Upper lobe of left lung (tissue), 6 donors: ENCODE results near the gene SLCO1C1. TPM values are rescaled to one million over a fixed set of nuclear protein-coding genes. Genes with fewer than 3 reads are reported as not detected.

Source experiments
- ATAC-seq, 2 donors: fragments of 200-7000 bp; cut with Tn5 transposase; one replicate each; pipeline ENCODE4 v1.9.1; 2022; ENCODE audit warnings: mild to moderate bottlenecking in 2 of 2, moderate library complexity in 2 of 2; ENCODE audit not compliant: low FRiP score in 2 of 2
- DNase-seq, 2 donors: peaks; one replicate each; pipeline ENCODE4 v3.0.0-alpha.2; 2019 to 2020
- H3K27ac ChIP-seq, 4 donors: fragments of 200-600 bp; sonication (generic); one replicate each; pipeline ENCODE4 v1.5.1; 2016 to 2019
- H3K27me3 ChIP-seq, 4 donors: fragments of 200-600 bp; sonication (generic); one replicate each; pipeline ENCODE4 v1.5.1; 2017 to 2019
- H3K36me3 ChIP-seq, 4 donors: fragments of 200-600 bp; sonication (generic); one replicate each; pipeline ENCODE4 v1.5.1; 2016 to 2019
- H3K4me1 ChIP-seq, 4 donors: fragments of 200-600 bp; sonication (generic); one replicate each; pipeline ENCODE4 v1.5.1; 2018 to 2019
- H3K4me3 ChIP-seq, 4 donors: fragments of 200-600 bp; sonication (generic); one replicate each; pipeline ENCODE4 v1.5.1; 2017 to 2019; ENCODE audit warnings: mild to moderate bottlenecking in 2 of 4, moderate library complexity in 1 of 4
- H3K9me3 ChIP-seq, 4 donors: fragments of 200-600 bp; sonication (generic); one replicate each; pipeline ENCODE4 v1.5.1; 2018 to 2019
- EP300 ChIP-seq, 4 donors: sonication (generic); formaldehyde crosslinking; IDR thresholded peaks; one replicate each; pipeline ENCODE4 v1.5.1; 2017; ENCODE audit warnings: antibody characterized with exemption in 4 of 4, control low read depth in 2 of 4
- POLR2A ChIP-seq, 4 donors: fragments of 450-650 bp; IDR thresholded peaks; one replicate each; pipeline ENCODE4 v1.5.1; 2016 to 2017; ENCODE audit warnings: antibody characterized with exemption in 4 of 4, mild to moderate bottlenecking in 2 of 4
- POLR2AphosphoS5 ChIP-seq, 2 donors: sonication (generic); formaldehyde crosslinking; IDR thresholded peaks; one replicate each; pipeline ENCODE4 v1.5.1; 2017; ENCODE audit warnings: antibody characterized with exemption in 2 of 2
- WGBS, 2 donors: methylation state at CpG; one replicate each; pipeline ENCODE4 v1.1.5; 2017 to 2018; 5-methylcytosine and 5-hydroxymethylcytosine counted together
- total RNA-seq, 6 donors: library from RNA; depleted of rRNA in 4 of 6; stranded (reverse); fragments of >200 nt in 4 of 6; gene quantifications; one replicate each; pipeline versions ENCODE4 v1.1.0 to v1.2.1, GENCODE V29; 2016 to 2021
- TF ChIP-seq, protein P1 (sequence below), 6 experiments: fragments of 450-650 bp in 4 of 6; fragments of 200-600 bp in 2 of 6; sonication (generic) in 2 of 6; IDR thresholded peaks; one replicate each; pipeline ENCODE4 v1.5.1; 2016 to 2019; ENCODE audit warnings: antibody characterized with exemption in 6 of 6
- donor health status: DM: no; HTN: no; CAD: no; lungs with moderate emphysema.
- donor health status: DM: no; HTN: yes; CAD: no; lungs with severe emphysema.

The SLCO1C1 gene
- total RNA-seq, 6 donors from 2014 or later: 0.30 to 0.74 TPM; not detected in 4

DNA sequence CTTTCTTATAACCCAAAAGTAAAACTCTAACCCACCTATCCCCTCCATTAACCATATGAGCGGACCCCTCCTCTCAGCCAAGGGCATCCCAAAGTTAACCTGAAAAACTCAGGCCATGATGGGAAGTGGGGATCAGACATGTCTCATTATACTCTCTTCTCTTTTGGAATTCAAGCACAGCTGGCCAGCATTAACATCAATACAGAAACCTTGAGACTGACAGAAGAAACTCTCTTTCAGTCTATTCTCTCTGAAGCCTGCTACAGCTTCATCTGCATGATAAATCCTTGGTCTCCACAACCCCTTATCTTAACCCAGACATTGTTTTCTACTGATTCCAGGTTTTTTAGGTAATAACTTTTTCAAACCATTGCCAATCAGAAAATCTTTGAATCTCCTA lies 97.8 kb downstream of the SLCO1C1 start:
- no peaks in the 10 kb centered on the region for H3K36me3 ChIP-seq
- H3K4me1 ChIP-seq: no peaks in the 10 kb centered on the region
- ATAC-seq: no peak
- no peaks in the 10 kb centered on the region for H3K9me3 ChIP-seq
- WGBS, 2 donors: 87 to 96% methylated on average over 1 of the region's 1 CpG
- no peak overlapping the region for H3K4me3 ChIP-seq
- no peak for TF ChIP-seq POLR2A (IDR thresholded peaks at IDR 0.05)
- no peak overlapping the region for H3K27ac ChIP-seq
- no peaks in the 10 kb centered on the region for H3K27me3 ChIP-seq
- no peak for DNase-seq

DNA sequence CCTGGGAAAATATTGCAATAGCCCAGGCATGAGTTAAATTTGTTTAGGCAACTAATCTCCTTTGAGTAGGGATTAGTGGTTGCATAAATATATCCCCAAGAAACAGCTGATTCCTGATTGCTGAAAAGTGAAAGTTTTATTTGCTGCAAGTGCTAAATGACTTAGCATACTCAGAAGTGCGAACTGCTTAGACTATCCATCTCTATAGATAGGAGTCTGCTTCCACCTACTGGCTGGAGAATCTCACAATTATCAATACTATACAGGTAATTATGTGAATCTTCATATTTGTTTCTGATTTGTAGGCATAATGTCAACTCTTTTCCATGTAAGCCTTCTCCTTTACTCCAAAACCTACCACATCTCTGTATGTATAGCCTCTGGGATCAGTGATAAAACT lies 103.4 kb downstream of the SLCO1C1 start:
- Histone ChIP-seq H3K4me1 (no peaks in the 10 kb centered on the region), H3K27ac (no peak overlapping the region), H3K4me3 (no peak overlapping the region), H3K27me3 (no peaks in the 10 kb centered on the region), H3K9me3 (no peaks in the 10 kb centered on the region), H3K36me3 (no peaks in the 10 kb centered on the region)
- TF ChIP-seq, protein P1, sequence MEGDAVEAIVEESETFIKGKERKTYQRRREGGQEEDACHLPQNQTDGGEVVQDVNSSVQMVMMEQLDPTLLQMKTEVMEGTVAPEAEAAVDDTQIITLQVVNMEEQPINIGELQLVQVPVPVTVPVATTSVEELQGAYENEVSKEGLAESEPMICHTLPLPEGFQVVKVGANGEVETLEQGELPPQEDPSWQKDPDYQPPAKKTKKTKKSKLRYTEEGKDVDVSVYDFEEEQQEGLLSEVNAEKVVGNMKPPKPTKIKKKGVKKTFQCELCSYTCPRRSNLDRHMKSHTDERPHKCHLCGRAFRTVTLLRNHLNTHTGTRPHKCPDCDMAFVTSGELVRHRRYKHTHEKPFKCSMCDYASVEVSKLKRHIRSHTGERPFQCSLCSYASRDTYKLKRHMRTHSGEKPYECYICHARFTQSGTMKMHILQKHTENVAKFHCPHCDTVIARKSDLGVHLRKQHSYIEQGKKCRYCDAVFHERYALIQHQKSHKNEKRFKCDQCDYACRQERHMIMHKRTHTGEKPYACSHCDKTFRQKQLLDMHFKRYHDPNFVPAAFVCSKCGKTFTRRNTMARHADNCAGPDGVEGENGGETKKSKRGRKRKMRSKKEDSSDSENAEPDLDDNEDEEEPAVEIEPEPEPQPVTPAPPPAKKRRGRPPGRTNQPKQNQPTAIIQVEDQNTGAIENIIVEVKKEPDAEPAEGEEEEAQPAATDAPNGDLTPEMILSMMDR (IDR thresholded peaks at IDR 0.05): peak in 3 of 6 experiments; percentile 19 to 34 (median 31)
- no peak for TF ChIP-seq POLR2A (IDR thresholded peaks at IDR 0.05)
- no peak for TF ChIP-seq EP300 (IDR thresholded peaks at IDR 0.05)
- no peak for TF ChIP-seq POLR2AphosphoS5 (IDR thresholded peaks at IDR 0.05)
- 0 to 24% methylated on average over 1 of the region's 1 CpG for WGBS, 2 donors
- ATAC-seq (peak in 1 of 2 donors; percentile 42), DNase-seq (no peak)

DNA sequence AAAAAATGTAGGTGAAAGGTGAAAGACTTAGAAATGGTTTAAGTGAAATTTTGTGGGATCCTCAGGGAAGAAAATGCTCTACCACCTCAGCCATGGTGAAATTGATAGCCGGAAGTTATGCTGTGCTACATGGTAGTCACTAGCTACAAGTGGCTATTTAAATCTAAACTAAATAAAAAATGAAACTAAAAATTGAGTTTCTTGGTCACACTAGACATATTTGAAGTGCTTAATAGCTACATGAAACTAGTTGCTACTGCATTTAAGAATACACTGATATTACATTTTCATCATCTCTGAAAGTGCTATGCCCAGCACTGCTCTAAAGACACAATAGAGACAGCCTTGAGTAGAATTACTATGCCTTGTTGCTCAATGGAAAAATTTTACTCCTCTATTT lies 105.0 kb downstream of the SLCO1C1 start:
- no peak overlapping the region for H3K4me3 ChIP-seq
- no peaks in the 10 kb centered on the region for H3K4me1 ChIP-seq
- TF ChIP-seq POLR2AphosphoS5 (IDR thresholded peaks at IDR 0.05) (no peak), POLR2A (IDR thresholded peaks at IDR 0.05) (no peak), EP300 (IDR thresholded peaks at IDR 0.05) (no peak)
- TF ChIP-seq, protein P1 (IDR thresholded peaks at IDR 0.05): no peak
- H3K27ac ChIP-seq: no peak overlapping the region
- no peaks in the 10 kb centered on the region for H3K36me3 ChIP-seq
- ATAC-seq (no peak), DNase-seq (no peak)
- no peaks in the 10 kb centered on the region for H3K9me3 ChIP-seq
- 81 to 85% methylated on average over 1 of the region's 1 CpG for WGBS, 2 donors
- no peaks in the 10 kb centered on the region for H3K27me3 ChIP-seq

DNA sequence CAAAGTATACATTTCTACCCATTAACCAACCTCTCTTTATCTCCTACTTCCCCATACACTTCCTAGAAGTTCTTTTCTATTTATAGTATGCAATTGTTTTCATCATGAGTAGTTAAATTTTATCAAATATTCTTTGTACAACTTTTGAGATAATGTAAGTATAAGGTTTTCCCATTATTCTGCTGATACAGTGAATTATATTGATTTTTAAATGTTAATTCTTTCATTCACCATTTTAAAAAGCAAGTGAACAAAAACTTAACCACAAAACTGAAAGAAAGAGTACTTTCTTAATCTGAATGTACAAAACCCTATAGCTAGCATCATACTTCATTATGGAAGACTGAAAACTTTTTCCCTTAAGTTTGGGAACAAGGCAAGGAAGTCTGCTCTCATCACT lies 105.9 kb downstream of the SLCO1C1 start:
- H3K27me3 ChIP-seq: no peaks in the 10 kb centered on the region
- TF ChIP-seq, protein P1 (IDR thresholded peaks at IDR 0.05): no peak
- no peak for TF ChIP-seq POLR2AphosphoS5 (IDR thresholded peaks at IDR 0.05)
- no peak for TF ChIP-seq POLR2A (IDR thresholded peaks at IDR 0.05)
- no peak for TF ChIP-seq EP300 (IDR thresholded peaks at IDR 0.05)
- ATAC-seq (no peak), DNase-seq (no peak)
- H3K4me1 ChIP-seq: no peaks in the 10 kb centered on the region
- H3K36me3 ChIP-seq: no peaks in the 10 kb centered on the region
- H3K4me3 ChIP-seq: no peak overlapping the region
- no peak overlapping the region for H3K27ac ChIP-seq
- H3K9me3 ChIP-seq: no peaks in the 10 kb centered on the region

Other genes starting within 250 kb of the SLCO1C1 start
- gene SLCO1B3, start 115.4 kb downstream of the SLCO1C1 start, total RNA-seq: under 1 TPM in 3 of 6 donors, not detected in 3; 0.13 to 0.86 (median 0.69) TPM